PC-3 (cell line): ENCODE results near the gene RTP3. TPM values are rescaled to one million over a fixed set of nuclear protein-coding genes. Genes with fewer than 3 reads are reported as not detected.

Experiments used
- ATAC-seq: fragments of 200-7000 bp; cut with Tn5 transposase; 2 replicates; pipeline ENCODE4 v1.9.1; 2020; ENCODE audit warnings: mild to moderate bottlenecking, moderate library complexity
- BruUV-seq: library from RNA; stranded (reverse); fragments of 400-500 nt; replicated peaks from 2 replicates; lab custom pipeline; 2021; lab: Mats Ljungman, UMichigan
- CTCF ChIA-PET: fragments of 300-600 bp; sonication (Branson Sonifier 250); formaldehyde crosslinking; loops from one replicate; lab custom pipeline; 2022; ENCODE audit warnings: antibody characterized with exemption; lab: Charles Lee
- POLR2A ChIA-PET: fragments of 300-600 bp; sonication (Branson Sonifier 250); formaldehyde crosslinking; loops from one replicate; lab custom pipeline; 2022; ENCODE audit warnings: antibody characterized with exemption; ENCODE audit not compliant: unreplicated experiment; lab: Charles Lee
- DNase-seq: peaks from one replicate; pipeline ENCODE4 v3.0.0-alpha.2; 2015
- H2AFZ ChIP-seq: fragments of 300-600 bp; sonication (generic); 2 replicates; pipeline ENCODE4 v1.6.0; 2016; ENCODE audit warnings: antibody characterized with exemption, low read length
- H3F3A ChIP-seq: fragments of 300-600 bp; sonication (generic); one replicate; pipeline ENCODE4 v1.6.0; 2017; ENCODE audit warnings: antibody characterized with exemption, low read length, control low read depth, mild to moderate bottlenecking; ENCODE audit not compliant: unreplicated experiment
- H3K27ac ChIP-seq: fragments of 300-600 bp; sonication (generic); 2 replicates; pipeline ENCODE4 v1.5.1; 2016; ENCODE audit warnings: mild to moderate bottlenecking, low read length
- H3K27me3 ChIP-seq: fragments of 300-600 bp; sonication (generic); 2 replicates; pipeline ENCODE4 v1.6.1; 2016; ENCODE audit warnings: low read length, mixed read lengths
- H3K36me3 ChIP-seq: fragments of 300-600 bp; sonication (generic); 2 replicates; pipeline ENCODE4 v1.6.1; 2016; ENCODE audit warnings: low read depth, mixed run types, low read length, mixed read lengths
- H3K4me1 ChIP-seq: fragments of 300-600 bp; sonication (generic); 2 replicates; pipeline ENCODE4 v1.5.1; 2016; ENCODE audit warnings: low read length; ENCODE audit not compliant: insufficient read depth
- H3K4me2 ChIP-seq: fragments of 300-600 bp; sonication (generic); 2 replicates; pipeline ENCODE4 v1.6.0; 2016; ENCODE audit warnings: low read length
- H3K4me3 ChIP-seq: fragments of 300-600 bp; sonication (generic); 2 replicates; pipeline ENCODE4 v1.5.1; 2016; ENCODE audit warnings: mild to moderate bottlenecking, low read length, mixed read lengths
- H3K79me2 ChIP-seq: fragments of 300-600 bp; sonication (generic); 2 replicates; pipeline ENCODE4 v1.6.1; 2017; ENCODE audit warnings: low read length, mixed read lengths
- H3K9ac ChIP-seq: fragments of 300-600 bp; sonication (generic); 2 replicates; pipeline ENCODE4 v1.6.0; 2016; ENCODE audit warnings: mild to moderate bottlenecking, low read length
- H3K9me2 ChIP-seq: fragments of 300-600 bp; sonication (generic); replicated peaks from 2 replicates; pipeline ENCODE4 v1.6.1; 2016; ENCODE audit warnings: mixed run types, low read length, mixed read lengths
- H3K9me3 ChIP-seq: fragments of 300-600 bp; sonication (generic); 2 replicates; pipeline ENCODE4 v1.6.1; 2016; ENCODE audit warnings: low read length, mixed read lengths
- H4K20me1 ChIP-seq: fragments of 300-600 bp; sonication (generic); 2 replicates; pipeline ENCODE4 v1.6.1; 2016; ENCODE audit warnings: low read length, mixed read lengths
- CTCF ChIP-seq: fragments of 300-600 bp; sonication (generic); conservative IDR thresholded peaks from 2 replicates; pipeline ENCODE4 v1.5.1; 2017; ENCODE audit warnings: antibody characterized with exemption, low read depth, mild to moderate bottlenecking, low read length
- EZH2 ChIP-seq: fragments of 300-600 bp; sonication (generic); IDR thresholded peaks from one replicate; pipeline ENCODE4 v1.6.1; 2017; ENCODE audit warnings: antibody characterized with exemption, mild to moderate bottlenecking, low read length; ENCODE audit not compliant: unreplicated experiment
- EZH2phosphoT487 ChIP-seq: fragments of 300-600 bp; sonication (generic); IDR thresholded peaks from 2 replicates; pipeline ENCODE4 v1.6.1; 2018; ENCODE audit warnings: mild to moderate bottlenecking, antibody characterized with exemption, low read length, borderline replicate concordance
- intact Hi-C: fragments of 100-400 bp; cut with micrococcal nuclease; formaldehyde crosslinking; loops from 2 replicates; pipeline ENCODE4 v1.9.0; 2023
- total RNA-seq: library from RNA; depleted of rRNA; stranded (reverse); fragments of >200 nt; gene quantifications from 2 replicates; pipeline ENCODE4 v1.2.3, GENCODE V29; 2014

The RTP3 gene
- total RNA-seq, 1 experiment from 2014 or later = not detected

- ChIA-PET POLR2A (no interaction called here), CTCF (interaction anchor here (0.6 to 3.4 kb wide), 6 partner anchors 53 to 1565 kb away, joined by 3 to 112 read pairs (median 10); no protein-coding TSS in a partner anchor)
- Histone ChIP-seq H3K4me1 (peaks cover 14% of the 10 kb centered on the region), H3K27ac (no peak overlapping the region), H3K36me3 (no peaks in the 10 kb centered on the region), H3K9me3 (no peaks in the 10 kb centered on the region), H3K9me2 (no peaks in the 10 kb centered on the region), H4K20me1 (no peaks in the 10 kb centered on the region), H2AFZ (no peak overlapping the region), H3F3A (no peaks in the 10 kb centered on the region), H3K27me3 (no peaks in the 10 kb centered on the region), H3K9ac (no peak overlapping the region), H3K4me3 (no peak overlapping the region), H3K4me2 (no peak overlapping the region), H3K79me2 (no peaks in the 10 kb centered on the region)
- intact Hi-C loops = loop anchor here (2.0 kb wide), 1 partner anchor 61 kb away; no protein-coding TSS in a partner anchor
- no TSS peak for BruUV-seq
- TF ChIP-seq EZH2phosphoT487 (no peak), EZH2 (no peak), CTCF (no peak)
- no peak for ATAC-seq
- peak; percentile 34 for DNase-seq
These were observed 7.9 kb upstream of the RTP3 start for GRCh38 chr3:46489875-46490274.

- Histone ChIP-seq H3K4me2 (no peak overlapping the region), H3K36me3 (no peaks in the 10 kb centered on the region), H3K9me3 (no peaks in the 10 kb centered on the region), H3K9me2 (no peaks in the 10 kb centered on the region), H3K27me3 (no peaks in the 10 kb centered on the region), H3F3A (no peaks in the 10 kb centered on the region), H3K4me1 (peaks cover 14% of the 10 kb centered on the region), H3K4me3 (no peak overlapping the region), H4K20me1 (no peaks in the 10 kb centered on the region), H2AFZ (no peak overlapping the region), H3K9ac (no peak overlapping the region), H3K27ac (no peak overlapping the region), H3K79me2 (no peaks in the 10 kb centered on the region)
- BruUV-seq = no TSS peak
- ATAC-seq (no peak), DNase-seq (peak; percentile 33)
- intact Hi-C loops = no loop called here
- ChIA-PET CTCF (interaction anchor here (3.4 kb wide), 1 partner anchor 68 kb away, joined by 112 read pairs; no protein-coding TSS in a partner anchor), POLR2A (no interaction called here)
- TF ChIP-seq EZH2phosphoT487 (no peak), CTCF (no peak), EZH2 (no peak)
These were observed 7.3 kb upstream of the RTP3 start for GRCh38 chr3:46490338-46491084.
